ENCODE measurements around the gene DAPK1. TPM values are rescaled to one million over a fixed set of nuclear protein-coding genes. Genes with fewer than 3 reads are reported as not detected.

The DAPK1 gene
- polyA plus RNA-seq, 2 of the 4 experiments (the other 2 are of a cell fraction): 55.2 to 67.2 TPM

DNA sequence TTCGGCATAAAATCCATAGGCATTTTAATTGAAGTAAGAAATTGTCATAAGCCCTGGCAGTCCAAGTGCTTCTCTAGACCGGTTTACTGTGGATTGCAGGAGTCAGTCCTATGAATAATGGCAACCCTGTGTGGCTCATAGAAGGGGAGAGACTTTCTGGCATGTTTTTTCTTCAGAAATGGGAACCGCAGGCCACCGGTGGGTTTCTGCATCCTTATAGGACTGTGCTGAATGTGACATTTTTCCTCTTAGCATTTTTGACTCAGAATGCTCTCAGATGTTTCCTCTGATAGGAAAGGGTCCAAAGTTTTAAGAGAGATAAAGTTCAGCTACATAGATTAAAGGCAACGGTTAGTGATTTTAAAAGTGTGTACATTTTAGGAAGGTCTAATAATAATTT lies 6.3 kb downstream of the DAPK1 start:
- ChIA-PET POLR2A (no interaction called here), CTCF (interaction anchor here (0.8 kb wide), 1 partner anchor 179 kb away, joined by 3 read pairs; no protein-coding TSS in a partner anchor)
- H3K4me1 ChIP-seq: peaks cover 78% of the 10 kb centered on the region
- TF ChIP-seq HMGXB4 (CRISPR knock-in tag; IDR thresholded peaks at IDR 0.05; ENCODE audit: borderline replicate concordance) (no peak), NR3C1 (IDR thresholded peaks at IDR 0.05) (no peak), ZSCAN20 (CRISPR knock-in tag; IDR thresholded peaks at IDR 0.05) (no peak), E2F6 (IDR thresholded peaks at IDR 0.05; ENCODE audit: borderline replicate concordance, low read depth) (no peak), HOXA7 (CRISPR knock-in tag; IDR thresholded peaks at IDR 0.05) (no peak), HES2 (IDR thresholded peaks at IDR 0.05) (no peak), RCOR1 (IDR thresholded peaks at IDR 0.05; ENCODE audit: low read depth, low read length) (no peak), CBX2 (IDR thresholded peaks at IDR 0.05; ENCODE audit: borderline replicate concordance, low read depth) (no peak), MAFK (IDR thresholded peaks at IDR 0.05; ENCODE audit: partially characterized antibody) (no peak), ELK1 (IDR thresholded peaks at IDR 0.05; ENCODE audit: low read depth, low read length) (no peak), GATA3 (IDR thresholded peaks at IDR 0.05; ENCODE audit: borderline replicate concordance) (no peak), ESRRA (IDR thresholded peaks at IDR 0.05; ENCODE audit: borderline replicate concordance, low read length) (no peak), HOXB13 (CRISPR knock-in tag; IDR thresholded peaks at IDR 0.05; ENCODE audit: low read depth) (no peak), RARB (CRISPR knock-in tag; IDR thresholded peaks at IDR 0.05) (no peak), POLR2AphosphoS2 (conservative IDR thresholded peaks at IDR 0.05; ENCODE audit: low read length) (no peak), RFX5 (IDR thresholded peaks at IDR 0.05) (no peak), ZNF302 (CRISPR knock-in tag; IDR thresholded peaks at IDR 0.05) (no peak), BHLHE40 (IDR thresholded peaks at IDR 0.05; ENCODE audit: low read depth, low read length) (no peak)
- TF ChIP-seq, protein P1, sequence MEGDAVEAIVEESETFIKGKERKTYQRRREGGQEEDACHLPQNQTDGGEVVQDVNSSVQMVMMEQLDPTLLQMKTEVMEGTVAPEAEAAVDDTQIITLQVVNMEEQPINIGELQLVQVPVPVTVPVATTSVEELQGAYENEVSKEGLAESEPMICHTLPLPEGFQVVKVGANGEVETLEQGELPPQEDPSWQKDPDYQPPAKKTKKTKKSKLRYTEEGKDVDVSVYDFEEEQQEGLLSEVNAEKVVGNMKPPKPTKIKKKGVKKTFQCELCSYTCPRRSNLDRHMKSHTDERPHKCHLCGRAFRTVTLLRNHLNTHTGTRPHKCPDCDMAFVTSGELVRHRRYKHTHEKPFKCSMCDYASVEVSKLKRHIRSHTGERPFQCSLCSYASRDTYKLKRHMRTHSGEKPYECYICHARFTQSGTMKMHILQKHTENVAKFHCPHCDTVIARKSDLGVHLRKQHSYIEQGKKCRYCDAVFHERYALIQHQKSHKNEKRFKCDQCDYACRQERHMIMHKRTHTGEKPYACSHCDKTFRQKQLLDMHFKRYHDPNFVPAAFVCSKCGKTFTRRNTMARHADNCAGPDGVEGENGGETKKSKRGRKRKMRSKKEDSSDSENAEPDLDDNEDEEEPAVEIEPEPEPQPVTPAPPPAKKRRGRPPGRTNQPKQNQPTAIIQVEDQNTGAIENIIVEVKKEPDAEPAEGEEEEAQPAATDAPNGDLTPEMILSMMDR (IDR thresholded peaks at IDR 0.05): no peak
- TF ChIP-seq, protein P2, sequence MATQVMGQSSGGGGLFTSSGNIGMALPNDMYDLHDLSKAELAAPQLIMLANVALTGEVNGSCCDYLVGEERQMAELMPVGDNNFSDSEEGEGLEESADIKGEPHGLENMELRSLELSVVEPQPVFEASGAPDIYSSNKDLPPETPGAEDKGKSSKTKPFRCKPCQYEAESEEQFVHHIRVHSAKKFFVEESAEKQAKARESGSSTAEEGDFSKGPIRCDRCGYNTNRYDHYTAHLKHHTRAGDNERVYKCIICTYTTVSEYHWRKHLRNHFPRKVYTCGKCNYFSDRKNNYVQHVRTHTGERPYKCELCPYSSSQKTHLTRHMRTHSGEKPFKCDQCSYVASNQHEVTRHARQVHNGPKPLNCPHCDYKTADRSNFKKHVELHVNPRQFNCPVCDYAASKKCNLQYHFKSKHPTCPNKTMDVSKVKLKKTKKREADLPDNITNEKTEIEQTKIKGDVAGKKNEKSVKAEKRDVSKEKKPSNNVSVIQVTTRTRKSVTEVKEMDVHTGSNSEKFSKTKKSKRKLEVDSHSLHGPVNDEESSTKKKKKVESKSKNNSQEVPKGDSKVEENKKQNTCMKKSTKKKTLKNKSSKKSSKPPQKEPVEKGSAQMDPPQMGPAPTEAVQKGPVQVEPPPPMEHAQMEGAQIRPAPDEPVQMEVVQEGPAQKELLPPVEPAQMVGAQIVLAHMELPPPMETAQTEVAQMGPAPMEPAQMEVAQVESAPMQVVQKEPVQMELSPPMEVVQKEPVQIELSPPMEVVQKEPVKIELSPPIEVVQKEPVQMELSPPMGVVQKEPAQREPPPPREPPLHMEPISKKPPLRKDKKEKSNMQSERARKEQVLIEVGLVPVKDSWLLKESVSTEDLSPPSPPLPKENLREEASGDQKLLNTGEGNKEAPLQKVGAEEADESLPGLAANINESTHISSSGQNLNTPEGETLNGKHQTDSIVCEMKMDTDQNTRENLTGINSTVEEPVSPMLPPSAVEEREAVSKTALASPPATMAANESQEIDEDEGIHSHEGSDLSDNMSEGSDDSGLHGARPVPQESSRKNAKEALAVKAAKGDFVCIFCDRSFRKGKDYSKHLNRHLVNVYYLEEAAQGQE (IDR thresholded peaks at IDR 0.05): no peak
- H3K4me2 ChIP-seq: peak overlapping the region; percentile 5; the same call in 1 of the 3 replicates
- no peaks in the 10 kb centered on the region for H3K9me3 ChIP-seq
- FAIRE-seq (no peak), DNase-seq (ENCODE audit: low read depth in 1 of 2, low spot score in 1 of 2) (no peak), ATAC-seq (no peak)
- H3K4me3 ChIP-seq: no peak overlapping the region
- 93% methylated on average over 5 of the region's 5 CpGs for whole genome bisulfite sequencing (ENCODE audit: missing lambda C conversion rate)
- peak overlapping the region; percentile 10 to 84; a peak in 4 of 6 replicates for H3K27ac ChIP-seq

Measured in A549 (cell line).